ENCODE measurements around the gene NMT1.

NMT1 gene

DNA sequence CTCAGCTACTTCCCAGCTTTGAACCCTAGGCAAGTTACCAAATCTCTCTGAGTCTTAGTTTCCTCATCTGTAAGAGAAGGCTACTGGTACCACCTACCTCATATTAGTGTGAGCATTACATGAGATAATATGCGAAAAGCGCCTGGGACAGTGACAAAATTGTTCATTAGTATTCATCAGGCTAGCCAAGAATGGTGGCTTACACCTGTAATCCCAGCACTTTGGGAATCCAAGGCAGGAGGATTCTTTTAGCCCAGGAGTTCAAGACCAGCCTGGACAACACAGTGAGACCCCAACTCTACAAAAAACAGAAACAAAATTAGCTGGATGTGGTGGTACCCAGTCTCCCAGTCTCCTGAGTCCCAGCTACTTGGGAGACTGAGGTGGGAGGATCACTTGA is 67.9 kb downstream of the NMT1 start:
- no peak for TF ChIP-seq ZFX (IDR thresholded peaks at IDR 0.05)
- TF ChIP-seq, protein P1, sequence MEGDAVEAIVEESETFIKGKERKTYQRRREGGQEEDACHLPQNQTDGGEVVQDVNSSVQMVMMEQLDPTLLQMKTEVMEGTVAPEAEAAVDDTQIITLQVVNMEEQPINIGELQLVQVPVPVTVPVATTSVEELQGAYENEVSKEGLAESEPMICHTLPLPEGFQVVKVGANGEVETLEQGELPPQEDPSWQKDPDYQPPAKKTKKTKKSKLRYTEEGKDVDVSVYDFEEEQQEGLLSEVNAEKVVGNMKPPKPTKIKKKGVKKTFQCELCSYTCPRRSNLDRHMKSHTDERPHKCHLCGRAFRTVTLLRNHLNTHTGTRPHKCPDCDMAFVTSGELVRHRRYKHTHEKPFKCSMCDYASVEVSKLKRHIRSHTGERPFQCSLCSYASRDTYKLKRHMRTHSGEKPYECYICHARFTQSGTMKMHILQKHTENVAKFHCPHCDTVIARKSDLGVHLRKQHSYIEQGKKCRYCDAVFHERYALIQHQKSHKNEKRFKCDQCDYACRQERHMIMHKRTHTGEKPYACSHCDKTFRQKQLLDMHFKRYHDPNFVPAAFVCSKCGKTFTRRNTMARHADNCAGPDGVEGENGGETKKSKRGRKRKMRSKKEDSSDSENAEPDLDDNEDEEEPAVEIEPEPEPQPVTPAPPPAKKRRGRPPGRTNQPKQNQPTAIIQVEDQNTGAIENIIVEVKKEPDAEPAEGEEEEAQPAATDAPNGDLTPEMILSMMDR (conservative IDR thresholded peaks at IDR 0.05), result no peak

DNA sequence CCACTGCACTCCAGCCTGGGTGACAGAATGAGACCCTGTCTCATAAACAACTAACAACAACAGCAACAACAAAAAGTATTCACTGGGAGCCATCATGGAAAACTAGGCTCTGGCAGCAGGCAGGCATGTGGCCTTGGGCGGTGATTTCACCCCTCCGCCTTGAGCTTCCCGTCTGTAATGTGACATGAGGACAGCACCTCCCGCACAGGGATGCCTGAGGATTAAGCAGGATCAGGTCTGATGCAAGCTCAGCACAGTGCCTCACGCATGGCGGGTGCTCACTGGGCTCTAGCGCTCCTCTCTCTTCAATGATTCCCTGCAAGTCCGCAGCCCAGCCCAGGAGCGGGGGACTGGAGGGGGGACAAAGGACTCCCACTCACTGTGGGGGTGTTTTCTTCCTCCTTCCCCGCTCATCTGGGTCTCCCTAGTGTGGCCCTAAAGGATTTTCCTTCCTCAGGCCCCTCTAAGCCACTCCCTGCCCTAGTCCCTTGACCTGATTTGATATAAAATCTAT is 68.4 kb downstream of the NMT1 start:
- TF ChIP-seq, protein P1 (conservative IDR thresholded peaks at IDR 0.05), result no peak
- TF ChIP-seq ZFX (IDR thresholded peaks at IDR 0.05), result no peak
- no peak overlapping the region for H3K27ac ChIP-seq

More for the DNA sequence above, 67.9 kb downstream of the NMT1 start:
- no peak overlapping the region for H3K27ac ChIP-seq

DNA sequence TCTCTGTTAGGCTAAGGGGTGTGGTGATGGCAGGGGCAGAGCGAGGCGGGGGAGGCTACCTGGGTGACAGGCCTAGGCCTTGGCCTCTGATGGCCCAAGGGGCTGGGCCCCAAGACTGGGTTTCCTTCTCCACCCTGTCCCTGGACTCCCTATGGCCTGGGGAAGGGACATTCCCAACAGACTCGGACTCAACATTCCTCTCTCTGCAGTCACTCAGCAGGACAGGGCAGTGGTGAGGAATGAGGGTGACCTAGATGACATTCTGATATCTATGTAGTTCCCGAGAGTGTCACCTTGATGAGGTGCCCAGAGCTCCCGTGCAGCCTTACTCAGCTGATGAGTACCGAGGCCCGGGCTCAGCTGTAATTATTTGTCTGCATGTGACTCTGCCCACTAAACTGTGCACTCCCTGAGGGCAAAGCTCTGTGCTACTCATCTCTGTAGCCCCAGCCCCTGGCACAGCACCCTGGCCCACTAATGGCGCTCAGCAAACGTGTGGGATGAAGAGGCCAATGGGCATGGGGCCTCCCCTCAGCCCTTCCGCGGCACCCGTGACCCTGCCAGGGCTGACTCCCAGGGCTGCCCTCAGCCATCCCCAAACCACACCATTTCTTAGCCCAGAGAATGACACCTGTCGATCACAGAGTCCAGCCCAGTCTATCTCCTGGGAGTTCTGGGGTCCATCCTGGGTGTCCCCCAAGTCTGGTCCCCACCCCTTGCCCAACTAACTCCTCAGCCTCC is 69.0 kb downstream of the NMT1 start:
- no peak for TF ChIP-seq ZFX (IDR thresholded peaks at IDR 0.05)
- TF ChIP-seq, protein P1 (conservative IDR thresholded peaks at IDR 0.05), result no peak
- no peak overlapping the region for H3K27ac ChIP-seq

DNA sequence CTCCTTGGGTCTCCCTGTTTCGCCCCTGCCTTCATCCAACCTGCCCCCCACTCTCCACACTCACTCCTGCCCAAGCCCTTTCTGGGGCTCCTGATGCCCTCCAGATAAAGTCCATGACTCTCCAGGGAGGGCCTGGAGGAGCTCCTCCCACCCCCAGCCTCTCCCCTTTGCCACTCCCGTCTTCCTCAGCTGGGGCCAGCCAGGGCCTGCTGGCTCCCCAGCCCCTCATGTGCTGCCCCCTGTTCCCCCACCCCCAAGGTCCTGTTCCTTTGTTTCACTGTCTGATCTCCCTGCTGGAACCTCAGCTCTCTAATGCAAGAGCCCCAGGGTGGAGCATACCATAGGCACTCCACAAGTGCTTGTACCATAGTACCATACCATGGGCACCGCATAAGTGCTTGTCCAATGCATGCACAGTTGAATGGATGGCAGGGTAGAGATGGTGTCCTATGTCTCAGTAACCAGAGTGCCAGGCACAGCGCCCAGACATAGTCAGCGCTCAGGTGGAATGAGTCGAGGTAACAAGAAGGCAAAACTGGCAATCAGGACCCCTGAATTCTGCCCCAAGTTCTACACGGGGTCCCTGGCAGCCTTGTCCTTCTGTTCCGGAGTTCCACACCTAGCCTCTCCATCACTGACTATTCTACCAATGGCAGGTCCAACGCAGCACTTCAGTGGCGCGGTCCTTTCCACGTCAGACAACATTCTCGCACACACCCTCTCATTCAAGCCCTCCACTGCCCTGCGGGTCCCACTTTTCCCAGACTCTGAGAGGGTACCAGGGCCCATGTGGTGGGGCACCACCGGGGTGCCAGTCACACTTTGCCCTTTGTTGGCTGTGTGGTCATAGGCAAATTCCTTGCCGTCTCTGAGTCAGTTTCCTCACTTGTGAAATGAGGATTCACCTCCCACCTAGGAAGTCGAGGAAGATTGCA is 69.8 kb downstream of the NMT1 start:
- TF ChIP-seq ZFX (IDR thresholded peaks at IDR 0.05), result no peak
- TF ChIP-seq, protein P1 (conservative IDR thresholded peaks at IDR 0.05), result no peak
- H3K27ac ChIP-seq, result no peak overlapping the region; the same call in 1 of the 2 replicates

DNA sequence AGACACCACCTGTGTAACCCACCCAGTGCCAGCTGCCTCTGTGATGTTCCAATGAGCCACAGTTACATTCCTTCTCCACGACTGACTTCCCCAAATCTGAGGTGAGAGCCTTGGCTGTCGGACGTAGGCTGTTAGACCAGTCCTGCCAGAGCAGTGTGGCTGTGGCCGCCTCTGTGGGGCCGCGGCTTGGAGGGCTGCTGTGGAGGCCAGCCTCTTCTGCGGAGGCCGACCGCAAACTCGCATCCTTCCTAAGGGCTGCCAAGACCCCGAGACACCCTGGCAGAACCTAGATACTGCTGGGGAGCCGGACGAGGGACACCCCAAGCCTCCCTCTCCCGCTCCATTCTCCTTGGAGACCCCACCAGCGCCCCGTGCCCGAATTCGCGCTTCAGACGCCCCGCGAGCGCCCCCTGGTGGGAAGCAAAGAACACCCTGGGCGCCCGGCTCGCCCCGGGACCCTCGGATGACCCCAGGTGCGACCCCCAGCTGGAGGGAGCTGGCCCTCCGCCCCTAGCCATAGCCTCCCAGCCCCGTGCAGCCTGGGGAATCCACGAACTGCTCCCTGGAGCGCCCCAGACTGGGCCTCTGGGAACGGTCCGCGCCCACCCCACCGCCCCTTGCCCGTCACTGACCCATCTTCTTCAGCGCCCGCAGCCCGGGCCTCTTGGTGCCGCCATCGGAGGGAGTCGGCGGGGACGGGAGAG is 70.7 kb downstream of the NMT1 start:
- TF ChIP-seq, protein P1 (conservative IDR thresholded peaks at IDR 0.05), result peak; percentile 92
- no peak for TF ChIP-seq ZFX (IDR thresholded peaks at IDR 0.05)
- H3K27ac ChIP-seq, result peak overlapping the region; percentile 70

DNA sequence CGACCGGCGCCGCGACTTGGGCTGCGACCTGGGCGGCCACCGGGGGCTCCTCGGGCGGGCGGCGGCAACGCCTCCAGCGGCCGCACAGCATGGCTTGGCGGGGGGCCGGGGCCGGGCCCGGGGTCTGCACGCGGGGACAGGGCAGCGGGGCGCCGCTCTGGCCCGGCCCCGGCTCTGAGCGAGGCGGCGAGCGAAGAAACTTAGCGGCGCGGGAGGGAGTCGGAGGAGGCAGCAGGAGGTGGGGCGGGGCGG is 71.1 kb downstream of the NMT1 start, which contains the start of gene PLCD3:
Gene PLCD3 (minus strand): TSS at position 196 of the 252 bp plus-strand sequence. CDS start 105 bp downstream, at position 91.
- H3K27ac ChIP-seq, result peak within 1 kb of the TSS; percentile 70
- no peak for TF ChIP-seq ZFX (IDR thresholded peaks at IDR 0.05)
- TF ChIP-seq, protein P1 (conservative IDR thresholded peaks at IDR 0.05), result no peak

All from C4-2B (cell line).